Kidney capillary endothelial cell (primary cell): Measurements from ENCODE around the gene KCNT2.
"Not testable (repeated sequence)": the region's sequence is repeated elsewhere in the genome, so short reads cannot be mapped to it uniquely, and the experiment has no call there.

Experiments used
- DNase-seq: peaks from one replicate; pipeline ENCODE4 v3.0.0-alpha.2; 2018; ENCODE audit warnings: low spot score

Gene KCNT2

DNA sequence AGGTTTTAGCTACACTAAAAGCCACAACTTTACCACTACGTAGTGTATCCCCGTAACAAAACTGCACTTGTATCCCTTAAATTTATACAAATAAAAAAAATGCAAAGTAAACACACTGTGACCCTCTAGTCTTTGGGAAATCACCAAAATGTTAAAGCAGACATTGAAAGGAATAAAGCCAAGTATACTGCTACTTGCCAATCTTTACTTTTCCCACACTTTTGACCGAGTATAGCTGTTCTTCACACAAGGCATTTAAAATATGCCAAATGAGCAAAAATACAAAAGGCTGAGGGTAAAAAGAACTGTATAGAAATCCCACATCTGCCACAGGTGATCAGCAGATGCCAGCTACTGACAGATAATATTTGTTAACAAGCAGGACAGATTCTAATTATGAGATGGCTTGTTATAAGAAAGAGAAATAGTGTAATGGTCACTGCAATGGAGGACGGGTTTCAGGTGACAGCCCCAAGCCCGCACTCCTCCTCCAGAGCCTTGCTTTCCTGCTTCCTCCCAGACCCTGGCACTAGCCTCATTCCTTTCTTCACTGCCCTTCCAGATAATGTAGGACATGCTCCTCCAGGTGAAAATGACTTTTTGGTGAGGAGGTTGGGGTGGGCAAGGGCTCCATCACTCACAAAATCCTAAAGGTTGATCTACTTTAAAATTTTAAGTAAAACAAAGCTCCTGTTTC, 18.1 kb downstream of the KCNT2 start:
- no peak for DNase-seq

DNA sequence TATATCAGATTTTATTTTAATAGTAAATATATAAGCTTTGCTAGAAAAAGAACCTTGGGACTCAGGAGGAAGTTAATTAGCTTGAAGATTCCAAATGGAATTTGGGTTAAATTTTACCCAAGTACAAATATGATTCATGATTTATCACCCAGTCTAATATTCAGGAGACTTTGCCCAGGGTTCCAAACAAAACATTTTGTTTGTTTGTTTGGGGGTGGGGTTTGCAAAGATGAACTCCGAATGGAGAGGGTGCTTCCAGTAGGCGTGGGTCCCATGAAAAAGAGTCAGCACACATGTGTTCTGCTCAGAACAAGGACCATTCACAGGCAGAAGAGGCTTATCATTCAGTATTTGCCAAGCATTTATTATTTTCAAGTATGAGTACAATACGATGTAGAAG, 23.5 kb downstream of the KCNT2 start:
- no peak for DNase-seq

DNA sequence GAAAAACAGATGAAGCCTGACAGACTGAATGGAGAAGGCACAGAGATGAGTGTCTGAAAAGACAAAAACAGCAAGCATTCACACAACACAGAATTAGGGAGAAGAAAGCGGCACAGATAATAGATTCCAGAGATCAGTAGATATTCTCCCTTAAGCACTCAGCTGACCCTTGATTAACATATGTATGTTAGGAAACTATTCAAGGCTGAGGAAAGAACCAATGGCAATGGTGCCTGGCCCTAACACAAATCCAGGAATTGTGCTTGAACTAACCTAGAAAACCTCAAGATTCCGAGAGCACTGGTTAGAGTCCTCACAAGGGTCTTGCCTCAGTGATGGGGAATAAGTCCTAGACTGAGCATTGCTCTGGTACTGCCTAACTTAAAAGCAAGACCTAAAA, 30.9 kb downstream of the KCNT2 start:
- no peak for DNase-seq

DNA sequence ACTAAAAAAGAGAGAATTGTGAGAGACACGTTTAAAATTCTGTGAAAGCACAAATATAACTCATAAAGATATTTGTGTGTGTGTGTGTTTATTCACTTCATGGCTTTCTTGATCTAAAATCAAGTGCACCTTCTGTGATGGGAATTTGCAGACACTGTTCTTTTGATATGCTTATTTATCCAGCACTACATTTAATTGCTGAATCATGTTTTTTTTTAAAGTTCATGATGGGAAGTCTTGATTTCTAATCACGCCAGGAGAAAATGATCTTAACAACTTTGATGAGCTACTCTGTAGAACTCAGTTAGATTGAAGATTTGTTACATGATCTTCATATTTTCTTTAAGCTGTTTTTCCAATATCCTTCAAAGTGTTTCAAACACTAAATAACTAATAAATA, 35.0 kb downstream of the KCNT2 start:
- DNase-seq, result no peak

DNA sequence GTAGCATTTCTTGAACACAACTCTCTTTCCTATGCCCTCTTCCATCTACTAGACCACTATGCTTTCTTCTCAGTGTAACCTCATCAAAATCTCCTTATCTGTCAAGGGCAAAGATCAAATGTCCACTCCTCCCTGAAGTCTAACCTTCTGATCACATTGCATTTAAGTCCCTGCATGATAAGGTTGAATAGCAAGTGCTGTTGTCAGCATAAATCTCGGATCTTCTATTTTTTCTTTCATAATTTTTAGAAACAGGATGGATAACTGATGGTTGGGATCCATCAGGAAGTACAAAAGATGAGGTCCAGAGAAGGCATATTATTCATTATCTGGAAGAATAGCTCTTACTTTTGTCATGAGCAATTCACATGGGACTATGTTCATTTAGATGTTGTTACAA, 41.0 kb downstream of the KCNT2 start:
- DNase-seq, result no peak

DNA sequence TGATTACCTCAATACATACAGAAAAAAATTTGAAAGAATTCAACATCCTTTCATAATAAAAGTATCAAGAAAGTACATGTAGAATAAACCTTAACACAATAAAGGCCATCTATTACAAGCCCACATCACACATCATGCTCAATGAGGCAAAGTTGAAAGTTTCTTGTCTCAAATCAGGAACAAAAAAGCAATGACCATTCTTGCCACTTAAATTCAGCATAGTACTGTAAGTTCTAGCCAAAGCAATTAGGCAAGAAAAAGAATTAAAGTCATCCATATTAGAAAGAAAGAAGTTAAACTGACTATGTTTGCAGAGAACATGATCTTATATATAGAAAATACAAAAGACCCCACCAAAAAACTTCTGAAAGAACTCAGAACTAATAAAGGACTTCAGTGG, 44.5 kb downstream of the KCNT2 start:
- no peak for DNase-seq

DNA sequence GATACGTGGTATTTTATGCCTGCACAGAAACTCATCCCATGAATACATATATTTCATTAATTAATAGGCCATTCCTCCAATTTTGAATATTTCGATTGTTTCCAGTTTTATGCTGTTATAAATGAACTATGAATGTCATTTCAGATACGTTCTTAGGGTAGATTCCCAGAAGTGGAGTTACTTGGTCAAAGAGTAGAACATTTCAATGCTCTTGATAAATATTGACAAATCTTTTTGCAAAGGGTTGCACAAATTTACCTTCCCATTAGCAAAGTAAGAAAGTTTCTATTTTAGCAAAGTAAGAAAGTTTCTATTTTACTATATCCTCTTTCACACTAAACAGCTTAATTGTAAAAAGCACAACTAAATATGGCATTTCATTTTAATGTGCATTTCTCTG, 48.9 kb downstream of the KCNT2 start:
- DNase-seq, result no peak

DNA sequence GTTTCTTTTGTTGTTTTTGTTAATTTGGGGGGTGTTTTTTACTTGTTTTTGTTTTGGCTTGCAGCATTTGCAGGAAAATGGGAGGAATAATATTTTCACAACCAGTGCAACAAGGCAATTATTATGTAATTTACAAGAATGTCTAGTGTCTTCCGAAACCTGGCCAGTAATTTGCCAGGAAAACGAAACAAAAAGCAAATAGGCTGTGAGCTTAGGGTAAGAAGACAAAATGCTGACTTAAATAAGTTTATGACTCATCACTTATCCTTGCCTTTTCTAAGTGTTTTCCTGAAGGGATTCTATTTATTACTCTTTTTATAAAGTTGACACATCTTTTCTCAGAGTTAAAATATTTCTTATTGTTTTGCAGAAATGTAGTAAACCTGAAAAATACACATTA, 49.8 kb downstream of the KCNT2 start:
- peak; percentile 61 for DNase-seq

DNA sequence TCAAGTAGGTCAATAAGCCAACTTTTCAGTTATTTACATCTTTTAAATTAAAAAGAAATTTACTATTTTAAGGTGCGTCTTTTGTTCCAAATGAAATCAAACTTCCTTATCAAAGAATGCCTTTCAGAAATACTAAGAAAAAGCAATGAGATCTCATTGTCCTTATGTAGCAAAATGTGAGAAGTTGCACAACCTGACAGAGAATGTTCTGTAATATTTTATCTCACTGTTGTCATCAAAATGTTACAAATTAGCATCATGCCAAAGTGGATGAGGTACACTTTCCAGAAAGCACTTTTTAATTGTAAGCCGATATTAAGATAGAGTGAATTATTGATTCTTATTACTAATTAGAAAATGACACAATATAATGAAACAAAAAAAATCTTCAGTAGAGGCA, 50.4 kb downstream of the KCNT2 start:
- DNase-seq, result peak; percentile 1

DNA sequence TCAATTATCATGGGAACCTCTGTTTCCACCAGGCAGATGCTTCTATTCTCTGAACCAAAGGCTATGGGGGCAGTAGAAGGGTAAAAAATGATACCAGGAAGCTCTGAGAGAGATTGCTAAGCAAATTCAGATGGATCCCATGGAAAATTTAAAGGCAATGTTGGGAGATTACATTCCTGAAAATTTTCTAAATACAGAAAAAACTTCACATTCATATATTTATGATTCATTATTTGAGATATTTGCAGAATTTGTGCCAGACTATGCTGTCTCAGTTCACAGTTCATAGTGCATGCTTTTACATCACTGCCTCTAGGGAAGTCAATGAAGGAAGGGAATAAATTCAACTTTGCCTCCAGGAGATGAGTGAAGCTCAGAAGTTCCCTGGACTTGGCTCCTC, 57.5 kb downstream of the KCNT2 start:
- DNase-seq, result no peak

DNA sequence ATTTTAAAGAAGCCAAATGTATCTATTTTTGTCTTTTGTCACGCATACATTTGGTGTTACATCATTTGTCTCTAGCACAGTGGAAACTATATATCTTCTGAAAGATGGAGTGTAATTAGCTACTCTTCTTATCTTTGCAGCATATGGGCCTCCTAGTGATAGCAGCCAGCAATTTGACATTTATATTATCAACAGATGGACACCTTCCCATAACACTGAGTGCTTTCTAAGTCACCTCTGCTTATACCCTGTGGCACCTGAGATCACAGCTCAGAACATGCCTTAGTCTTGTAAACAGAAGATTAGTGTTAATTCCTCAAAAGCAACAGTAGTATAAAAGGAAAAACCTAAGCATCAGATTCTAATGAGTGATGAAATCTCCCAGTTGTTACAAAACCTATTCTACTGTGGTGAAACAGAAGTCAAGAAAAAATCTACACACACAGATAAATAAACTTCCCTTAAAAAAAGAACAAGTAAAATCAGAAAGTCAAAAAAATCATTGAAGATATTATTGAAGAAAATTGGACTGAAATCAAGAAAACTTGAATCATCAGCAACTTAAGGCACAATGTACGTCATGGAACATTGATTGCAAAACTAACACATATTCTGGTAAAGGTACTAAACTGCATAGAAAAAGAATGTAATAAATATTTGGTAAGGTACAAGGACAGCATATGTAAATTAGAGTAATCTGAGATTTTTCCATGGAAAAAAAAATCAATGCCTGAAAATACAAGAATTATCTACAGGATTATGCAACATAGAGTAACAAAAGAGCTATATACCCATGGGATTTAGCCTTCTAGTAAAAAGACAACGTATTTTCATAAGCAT, 61.7 kb downstream of the KCNT2 start:
- no peak for DNase-seq

DNA sequence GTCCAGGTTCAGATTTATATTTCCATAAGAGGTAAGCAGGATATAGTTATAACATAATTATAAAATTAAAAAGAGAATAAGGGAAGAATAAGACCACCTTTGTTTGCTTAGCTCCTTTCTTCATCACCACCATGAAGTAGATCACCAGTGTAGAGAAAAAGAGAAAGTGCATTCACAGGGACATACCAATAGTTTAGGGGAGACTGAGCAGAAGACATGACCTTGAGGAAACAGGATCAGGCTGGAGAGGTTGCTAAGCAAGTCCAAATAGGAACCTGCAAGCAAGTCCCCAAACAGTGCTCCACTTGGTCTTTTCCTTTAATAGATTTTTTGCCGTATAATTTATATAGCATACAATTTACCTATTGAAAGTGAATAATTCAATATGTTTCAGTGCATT, 63.0 kb downstream of the KCNT2 start:
- no peak for DNase-seq

DNA sequence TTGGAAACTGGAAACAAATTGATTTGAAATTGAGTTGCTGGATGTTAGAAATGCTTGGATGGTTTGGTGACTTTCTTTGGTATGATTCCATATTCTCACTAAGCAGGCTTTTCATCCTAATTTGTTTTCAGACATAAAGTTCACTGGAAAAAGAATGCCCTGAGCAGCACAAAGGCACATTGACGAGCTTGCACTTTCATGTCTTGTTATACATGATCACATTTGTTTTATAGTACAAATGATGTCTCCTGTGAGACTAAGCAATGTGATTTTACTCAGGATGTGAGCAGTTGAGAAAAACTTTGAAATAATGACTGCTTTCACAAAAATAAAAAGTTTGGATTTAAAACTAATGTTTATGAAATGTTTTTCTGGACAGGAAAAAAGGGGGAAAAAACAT, 63.6 kb downstream of the KCNT2 start:
- no peak for DNase-seq

DNA sequence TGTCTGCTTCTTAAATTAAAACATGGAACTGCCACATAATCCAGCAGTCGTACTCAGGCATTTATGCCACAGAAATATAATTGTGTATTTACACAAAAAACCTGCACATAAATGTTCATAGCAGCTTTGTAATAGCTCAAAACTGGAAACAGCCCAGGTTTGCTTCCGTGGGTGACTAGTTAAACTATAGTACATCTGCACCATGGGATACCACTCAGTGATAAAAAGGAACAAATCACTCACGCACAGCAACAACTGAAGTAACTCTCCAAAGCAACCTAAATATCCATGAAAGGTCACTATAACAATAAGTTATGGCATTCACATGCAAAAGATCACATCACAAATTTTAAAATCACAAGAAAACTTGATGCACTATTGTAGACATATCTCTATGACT, 64.4 kb downstream of the KCNT2 start:
- no peak for DNase-seq

DNA sequence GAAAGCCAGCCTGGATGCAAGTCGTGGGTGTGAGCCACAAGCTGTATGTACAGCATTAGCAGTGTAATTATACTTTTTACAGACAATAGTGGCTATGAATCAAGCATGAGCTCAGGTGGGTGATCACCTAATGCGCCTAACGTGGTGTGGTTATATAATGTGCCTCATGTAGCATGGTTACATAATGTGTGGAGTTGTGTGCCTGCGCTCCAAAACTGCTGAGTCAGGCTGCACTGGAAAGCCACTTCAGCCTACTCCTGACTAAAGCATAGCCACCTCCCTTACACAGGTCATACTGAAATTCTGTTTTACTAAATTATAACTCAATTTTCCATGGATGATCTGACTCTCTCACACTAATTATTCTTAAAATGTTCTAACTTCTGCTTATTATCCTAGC, 69.8 kb downstream of the KCNT2 start:
- DNase-seq, result no peak

DNA sequence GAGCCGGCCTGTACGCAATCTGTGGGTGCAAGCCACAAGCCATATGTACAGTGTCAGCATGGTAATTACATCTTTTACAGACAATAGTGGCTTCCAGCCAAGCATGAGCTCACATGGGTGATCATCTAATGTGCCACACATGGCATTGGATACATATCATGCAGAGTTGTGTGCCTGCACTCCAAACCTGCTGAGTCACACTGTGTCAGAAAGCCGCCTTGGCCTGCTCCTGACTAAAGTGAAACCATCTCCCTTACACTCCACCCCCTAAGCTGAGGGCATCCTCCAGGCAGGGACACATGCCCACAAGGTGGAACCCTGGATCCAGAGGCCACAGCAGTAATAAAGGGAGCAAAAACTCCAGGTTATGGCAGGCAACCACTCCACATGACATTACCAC, 72.5 kb downstream of the KCNT2 start:
- no peak for DNase-seq

DNA sequence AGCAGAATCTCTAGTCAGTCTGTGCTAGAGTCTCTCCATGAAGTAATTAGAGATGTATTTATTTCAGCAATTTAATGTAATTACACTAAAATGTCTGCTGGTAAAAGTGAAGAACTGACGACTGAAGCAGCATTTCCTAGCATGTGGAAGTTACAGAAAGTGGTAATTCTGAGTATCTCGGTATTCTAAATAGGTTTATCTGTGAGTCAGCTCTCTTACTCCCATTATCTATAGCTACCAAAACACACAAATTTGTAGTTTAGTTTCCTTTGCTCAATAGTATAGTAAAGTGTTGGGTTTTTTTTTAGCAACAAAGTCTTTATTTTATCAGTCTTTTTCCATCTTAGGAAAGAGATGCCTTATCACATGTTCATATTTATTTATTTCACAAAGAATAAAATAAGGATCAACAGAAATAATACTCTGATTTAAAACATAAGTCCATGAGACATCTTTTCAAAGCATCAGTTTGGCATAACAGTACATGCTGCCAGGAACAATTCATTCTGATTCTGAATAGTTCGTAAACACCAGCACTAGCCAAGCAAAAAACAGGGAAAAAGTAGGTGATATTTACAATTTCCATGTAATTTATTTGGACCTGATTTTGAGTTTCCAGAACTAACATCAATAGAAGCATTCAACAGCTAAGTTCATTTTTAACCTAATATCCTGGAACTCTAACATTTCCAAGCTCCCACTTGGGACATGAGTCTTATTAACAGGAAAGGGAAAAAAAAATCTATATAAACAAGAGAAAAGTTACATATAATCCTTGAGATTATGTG, 76.3 kb downstream of the KCNT2 start:
- DNase-seq, result no peak

DNA sequence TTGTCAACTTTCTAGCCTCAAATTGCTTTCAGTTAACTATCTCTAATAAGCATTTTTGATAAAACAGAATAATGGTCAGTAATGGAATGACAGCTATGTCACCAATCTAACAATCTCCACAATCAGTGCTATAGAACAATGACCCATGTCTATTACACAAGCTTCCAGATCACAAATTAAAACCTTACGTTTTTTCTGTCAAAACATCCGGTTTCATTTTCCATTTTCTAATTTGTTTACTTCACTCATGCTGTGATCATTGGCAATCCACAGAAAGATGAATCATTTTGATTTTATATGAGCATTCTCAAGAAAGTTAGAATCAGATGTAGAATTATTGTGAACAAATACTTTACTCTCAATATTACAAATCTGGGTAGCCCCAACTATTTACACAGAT, 80.3 kb downstream of the KCNT2 start:
- no peak for DNase-seq

DNA sequence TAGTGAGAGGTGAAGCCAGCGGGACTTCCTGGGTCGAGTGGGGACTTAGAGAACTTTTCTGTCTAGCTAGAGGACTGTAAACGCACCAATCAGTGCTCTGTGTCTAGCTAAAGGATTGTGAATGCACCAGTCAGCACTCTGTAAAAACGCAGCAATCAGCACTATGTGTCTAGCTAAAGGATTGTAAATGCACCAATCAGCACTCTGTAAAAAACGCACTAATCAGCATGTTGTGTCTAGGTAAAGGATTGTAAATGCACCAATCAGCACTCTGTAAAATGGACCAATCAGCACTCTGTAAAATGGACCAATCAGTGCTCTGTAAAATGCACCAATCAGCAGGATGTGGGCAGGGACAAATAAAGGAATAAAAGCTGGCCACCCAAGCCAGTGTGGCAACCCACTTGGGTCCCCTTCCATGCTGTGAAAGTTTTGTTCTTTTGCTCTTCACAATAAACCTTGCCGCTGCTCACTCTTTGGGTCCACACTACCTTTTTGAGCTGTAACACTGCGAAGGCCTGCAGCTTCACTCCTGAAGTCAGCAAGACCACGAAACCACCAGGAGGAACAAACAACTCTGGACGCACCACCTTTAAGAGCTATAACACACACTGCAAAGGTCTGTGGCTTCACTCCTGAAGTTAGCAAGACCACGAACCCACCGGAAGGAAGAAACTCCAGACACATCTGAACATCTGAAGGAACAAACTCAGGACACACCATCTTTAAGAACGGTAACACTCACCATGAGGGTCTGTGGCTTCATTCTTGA, 85.5 kb downstream of the KCNT2 start:
- not testable (repeated sequence) for DNase-seq

DNA sequence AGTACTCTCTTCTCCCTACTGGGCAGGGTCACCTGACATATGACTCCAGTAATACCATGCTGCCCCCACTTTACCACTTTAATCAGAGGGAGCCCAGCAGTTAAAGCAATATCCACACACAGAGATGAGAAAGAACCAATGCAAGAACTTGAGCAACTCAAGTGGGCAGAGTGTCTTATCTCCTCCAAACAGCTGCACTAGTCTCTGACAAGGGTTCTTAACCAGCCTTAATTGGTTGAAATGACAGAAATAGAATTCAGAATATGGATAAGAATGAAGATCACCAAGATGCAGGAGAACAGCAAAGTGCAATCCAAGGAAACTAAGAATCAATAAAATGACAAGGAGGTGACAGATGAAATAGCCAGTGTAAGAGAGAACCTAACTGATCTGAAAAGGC, 91.0 kb downstream of the KCNT2 start:
- no peak for DNase-seq

DNA sequence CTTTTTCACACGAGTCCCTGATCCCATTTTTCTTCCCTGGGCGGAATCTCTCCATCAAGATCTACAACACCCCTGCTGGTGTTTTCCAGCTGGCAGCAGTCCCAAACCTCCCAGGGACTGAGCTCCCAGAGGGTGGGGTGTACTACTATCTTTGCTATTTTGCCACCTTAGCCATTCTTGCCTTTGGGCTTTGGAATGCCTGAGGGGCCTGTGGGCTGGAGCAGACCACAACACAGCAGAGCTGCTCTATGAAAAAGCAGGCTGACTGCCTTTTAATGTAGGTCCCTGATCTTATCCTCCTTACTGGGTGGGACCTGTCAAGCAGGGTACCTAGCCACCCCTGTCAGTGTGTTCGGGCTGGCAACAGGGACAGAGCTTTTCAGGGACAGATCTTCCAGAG, 91.9 kb downstream of the KCNT2 start:
- no peak for DNase-seq

DNA sequence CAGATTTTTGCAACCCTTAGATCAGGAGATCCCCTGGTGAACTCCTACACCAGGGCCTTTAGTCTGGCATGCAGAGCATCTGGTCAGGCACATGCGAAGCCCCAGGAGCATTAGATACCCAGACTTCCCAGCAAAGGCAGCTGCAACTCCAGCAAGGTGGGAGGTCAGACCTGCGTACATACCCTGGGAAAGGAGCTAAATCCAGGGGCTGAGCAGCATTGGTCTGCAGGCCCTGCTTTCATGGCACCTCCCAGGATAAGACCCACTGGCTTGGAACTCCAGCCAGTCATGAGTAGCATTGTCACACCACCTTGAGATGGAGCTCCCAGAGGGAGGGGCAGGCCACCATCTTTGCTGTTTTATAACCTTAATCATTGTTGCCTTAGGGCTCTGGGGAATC, 92.3 kb downstream of the KCNT2 start:
- no peak for DNase-seq
